HG03159 (cell line): Measurements from ENCODE around the gene MUL1.
A peak's percentile ranks its signal among the peaks of the same experiment; 100 is the strongest.

Experiments used
- ATAC-seq: cut with Tn5 transposase; IDR thresholded peaks from one replicate; pipeline ENCODE4 v1.9.1; 2021; ENCODE audit warnings: mild to moderate bottlenecking, moderate library complexity; ENCODE audit not compliant: unreplicated experiment

Gene MUL1, protein sequence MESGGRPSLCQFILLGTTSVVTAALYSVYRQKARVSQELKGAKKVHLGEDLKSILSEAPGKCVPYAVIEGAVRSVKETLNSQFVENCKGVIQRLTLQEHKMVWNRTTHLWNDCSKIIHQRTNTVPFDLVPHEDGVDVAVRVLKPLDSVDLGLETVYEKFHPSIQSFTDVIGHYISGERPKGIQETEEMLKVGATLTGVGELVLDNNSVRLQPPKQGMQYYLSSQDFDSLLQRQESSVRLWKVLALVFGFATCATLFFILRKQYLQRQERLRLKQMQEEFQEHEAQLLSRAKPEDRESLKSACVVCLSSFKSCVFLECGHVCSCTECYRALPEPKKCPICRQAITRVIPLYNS

DNA sequence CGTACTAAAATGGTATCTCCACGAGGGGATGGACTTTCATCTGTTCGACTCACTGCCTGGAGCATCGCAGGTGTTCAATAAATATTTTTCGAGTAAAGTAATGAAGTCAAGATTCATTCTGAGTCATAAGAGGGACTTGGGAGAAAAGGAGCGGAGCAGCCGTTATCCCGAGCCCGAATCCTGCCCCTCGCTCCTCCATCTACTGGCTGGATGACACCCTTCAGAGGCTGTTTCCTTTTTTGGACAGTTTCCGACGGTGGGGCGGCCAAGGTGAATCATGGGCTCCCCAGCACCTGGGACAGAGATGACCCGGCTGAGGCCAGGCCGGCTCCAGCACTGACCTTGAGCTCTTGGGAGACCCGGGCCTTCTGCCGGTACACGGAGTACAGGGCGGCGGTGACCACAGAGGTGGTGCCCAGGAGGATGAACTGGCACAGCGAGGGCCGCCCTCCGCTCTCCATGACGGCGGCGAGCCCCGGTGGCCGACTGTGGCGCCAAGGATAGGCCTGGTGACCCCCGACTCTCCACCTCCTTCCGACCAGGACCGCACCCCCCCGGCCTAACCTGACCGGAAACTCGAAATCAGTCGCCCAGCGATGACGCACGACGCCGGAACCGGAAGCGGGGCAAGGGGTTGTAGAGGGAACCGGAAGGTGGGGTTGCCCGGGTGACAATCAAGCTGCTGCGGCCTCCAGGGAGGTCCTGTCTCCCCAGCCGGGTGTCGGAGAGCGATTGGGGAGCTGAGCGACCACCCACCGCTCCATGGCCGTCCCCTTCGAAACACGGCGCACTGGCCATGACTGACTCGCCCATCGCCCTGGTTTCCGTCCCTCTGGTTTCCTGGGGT lies at the start of gene MUL1:
MUL1 (minus strand) TSS at position 588 of the 847 bp plus-strand sequence; CDS start at position 461, 127 bp downstream.
- peak; percentile 91 for ATAC-seq

DNA sequence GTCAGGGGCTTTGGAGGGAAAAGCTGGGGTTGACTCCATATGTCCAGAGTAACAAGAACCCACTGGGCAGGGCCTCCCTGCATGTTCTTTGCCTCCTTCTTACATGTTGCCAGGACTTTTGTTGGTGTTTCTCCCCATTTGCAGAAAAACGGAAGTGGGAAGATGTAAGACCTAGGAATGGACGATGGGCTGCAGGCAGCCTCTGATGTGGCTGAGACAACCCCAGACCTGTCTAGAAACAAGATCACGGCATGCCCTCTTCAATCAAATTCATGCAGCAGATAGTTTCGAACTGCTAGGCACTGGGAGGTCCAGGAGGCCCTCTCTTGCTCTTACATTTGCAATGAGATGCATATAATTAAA lies 47.8 kb upstream of the MUL1 start:
- ATAC-seq, result no peak

DNA sequence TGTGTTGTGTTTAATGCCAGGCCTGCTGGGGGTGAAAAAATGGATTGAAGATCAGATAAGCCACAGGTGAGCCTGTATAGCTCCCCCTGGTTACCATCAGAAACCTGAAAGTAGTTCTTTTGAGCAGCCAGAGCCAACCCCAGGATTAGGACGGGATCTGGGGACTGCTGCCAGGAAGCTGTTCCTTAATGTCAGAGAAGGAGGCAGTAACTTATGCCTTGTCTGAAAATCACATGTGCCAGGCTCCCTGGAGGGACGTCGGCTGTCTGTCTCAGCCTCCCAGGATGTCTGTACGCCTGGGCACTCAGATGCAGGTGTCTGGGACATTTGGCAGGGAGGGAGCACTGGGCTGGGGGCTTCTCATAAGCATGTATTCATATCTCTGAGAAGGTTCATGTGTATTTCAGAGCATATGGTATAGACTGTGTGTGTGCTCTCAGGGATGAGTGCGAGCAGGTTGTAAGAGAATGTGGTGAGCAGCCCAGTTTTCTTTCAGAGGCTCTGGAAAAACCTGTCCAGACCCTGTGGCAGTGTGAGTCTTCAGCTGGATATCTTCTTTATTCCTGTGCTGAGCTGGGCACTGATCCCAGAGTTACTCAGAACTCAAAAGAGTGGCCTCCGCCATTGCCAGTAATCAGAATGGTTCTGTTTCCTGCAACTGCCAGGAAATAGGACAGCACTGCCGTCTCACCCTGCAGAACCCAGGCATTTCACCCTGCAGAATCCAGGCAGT lies 47.2 kb upstream of the MUL1 start:
- no peak for ATAC-seq

DNA sequence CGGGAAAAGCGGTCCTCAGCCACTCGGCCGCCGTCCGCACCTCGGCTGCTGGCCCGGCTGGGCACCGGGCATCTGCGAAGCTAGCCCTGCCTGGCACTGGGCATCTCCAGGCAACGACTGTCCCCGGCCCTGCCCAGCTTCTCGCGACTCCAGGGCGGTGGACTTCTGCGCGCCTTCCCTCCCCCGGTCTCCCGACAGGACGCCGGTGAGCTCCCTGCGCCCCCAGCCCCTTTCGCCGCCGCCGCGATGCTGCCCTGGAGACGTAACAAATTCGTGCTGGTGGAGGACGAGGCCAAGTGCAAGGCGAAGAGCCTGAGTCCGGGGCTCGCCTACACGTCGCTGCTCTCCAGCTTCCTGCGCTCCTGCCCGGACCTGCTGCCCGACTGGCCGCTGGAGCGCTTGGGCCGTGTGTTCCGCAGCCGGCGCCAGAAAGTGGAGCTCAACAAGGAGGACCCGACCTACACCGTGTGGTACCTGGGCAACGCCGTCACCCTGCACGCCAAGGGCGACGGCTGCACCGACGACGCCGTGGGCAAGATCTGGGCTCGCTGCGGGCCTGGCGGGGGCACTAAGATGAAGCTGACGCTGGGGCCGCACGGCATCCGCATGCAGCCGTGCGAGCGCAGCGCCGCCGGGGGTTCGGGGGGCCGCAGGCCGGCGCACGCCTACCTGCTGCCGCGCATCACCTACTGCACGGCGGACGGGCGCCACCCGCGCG lies 44.9 kb upstream of the MUL1 start:
- no peak for ATAC-seq

DNA sequence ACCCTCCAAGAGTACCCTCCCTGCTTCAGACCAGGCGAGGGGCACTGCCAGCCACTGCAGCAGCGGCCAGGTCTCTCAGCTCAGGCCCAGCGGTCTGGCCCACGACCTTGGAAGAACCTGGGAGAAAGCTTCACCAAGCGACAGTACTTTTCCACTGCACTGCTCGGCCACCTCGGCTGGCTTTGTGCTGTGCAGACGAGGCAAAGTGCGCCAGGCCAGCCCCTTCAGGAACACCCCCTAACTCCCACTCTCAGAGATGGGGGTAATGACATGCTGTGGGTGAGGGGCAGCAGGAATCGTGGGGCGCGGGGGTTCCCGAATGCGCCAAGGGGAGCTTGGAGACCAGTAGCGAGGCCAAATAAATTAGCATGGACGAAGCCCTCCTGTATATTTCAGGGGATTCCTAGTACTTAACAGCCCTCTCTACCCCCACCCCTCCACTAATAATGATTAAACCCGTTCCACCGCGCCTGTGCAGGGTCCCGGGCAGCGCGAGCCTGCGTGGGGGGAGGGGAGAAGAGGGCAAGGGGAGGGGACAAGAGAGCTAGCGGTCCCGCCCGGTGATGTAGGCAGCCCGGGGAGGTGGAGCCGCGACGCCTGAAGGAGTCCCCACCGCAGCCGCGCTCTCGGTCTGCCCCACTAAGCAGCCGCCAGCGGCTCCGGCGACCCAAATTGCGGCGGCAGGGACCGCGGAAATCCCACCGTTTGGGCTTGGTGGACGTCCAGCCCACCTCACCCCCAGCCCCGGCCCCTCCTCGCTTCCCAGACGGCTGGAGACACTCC lies 44.2 kb upstream of the MUL1 start, which contains the start of gene FAM43B:
FAM43B (plus strand) TSS at position 629 of the 783 bp plus-strand sequence. CDS start 401 bp downstream, outside the sequence.
- no peak for ATAC-seq

DNA sequence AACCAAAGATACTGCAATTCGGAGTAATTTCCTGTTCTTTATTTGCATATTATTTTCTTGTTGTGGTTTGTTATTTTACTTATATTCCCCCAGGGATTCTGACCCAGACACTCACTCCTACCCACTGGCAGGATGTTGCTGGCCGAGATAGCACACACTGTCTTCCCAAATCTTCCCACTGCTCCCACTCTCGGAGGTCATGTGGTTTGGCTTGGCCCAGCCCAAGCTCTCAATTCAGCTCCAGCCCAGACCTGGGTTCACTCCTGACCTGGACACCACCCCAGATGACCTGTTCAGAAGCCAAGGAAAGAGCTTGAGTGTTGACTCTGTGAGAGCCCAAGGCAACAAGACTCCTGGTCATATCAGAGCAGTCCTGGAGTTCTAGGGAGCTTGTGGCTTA lies 43.2 kb upstream of the MUL1 start:
- no peak for ATAC-seq

DNA sequence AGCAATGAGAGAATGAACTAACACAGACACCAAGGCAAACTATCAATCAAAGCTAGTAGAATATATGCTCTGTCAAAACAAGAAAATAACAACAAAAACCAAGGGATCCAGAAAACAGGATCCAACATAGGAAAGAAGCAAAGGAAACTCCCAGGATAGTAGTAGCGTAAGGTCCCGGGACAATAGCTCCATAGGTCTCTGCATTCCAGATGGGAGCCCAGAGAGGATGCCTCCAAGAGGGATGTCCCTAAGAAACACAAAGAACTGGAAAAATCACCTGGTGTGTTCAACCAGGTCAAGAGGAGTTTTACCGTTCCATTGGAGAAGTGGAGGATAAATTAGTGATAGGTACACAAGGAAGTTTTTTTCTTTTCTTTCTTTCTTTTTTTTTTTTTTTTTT lies 38.7 kb upstream of the MUL1 start:
- ATAC-seq, result no peak

DNA sequence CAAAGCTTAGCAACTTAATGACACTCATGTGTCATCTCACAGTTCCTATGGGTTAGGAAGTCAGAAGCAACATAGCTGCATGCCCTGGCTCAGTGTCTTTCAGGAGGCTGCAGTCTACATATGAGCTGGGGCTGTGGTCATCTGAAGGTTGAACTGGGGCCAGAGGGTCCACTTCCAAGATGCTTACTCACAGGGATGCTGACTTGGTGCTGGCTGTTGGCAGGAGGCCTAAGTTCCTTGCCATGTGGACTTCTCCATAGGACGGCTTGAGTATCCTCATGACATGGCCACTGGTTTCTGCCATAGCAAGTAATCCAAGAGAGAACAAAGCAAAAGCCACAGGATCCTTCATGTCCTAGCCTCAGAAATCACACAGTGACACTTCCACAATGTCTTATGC lies 32.3 kb upstream of the MUL1 start:
- no peak for ATAC-seq

DNA sequence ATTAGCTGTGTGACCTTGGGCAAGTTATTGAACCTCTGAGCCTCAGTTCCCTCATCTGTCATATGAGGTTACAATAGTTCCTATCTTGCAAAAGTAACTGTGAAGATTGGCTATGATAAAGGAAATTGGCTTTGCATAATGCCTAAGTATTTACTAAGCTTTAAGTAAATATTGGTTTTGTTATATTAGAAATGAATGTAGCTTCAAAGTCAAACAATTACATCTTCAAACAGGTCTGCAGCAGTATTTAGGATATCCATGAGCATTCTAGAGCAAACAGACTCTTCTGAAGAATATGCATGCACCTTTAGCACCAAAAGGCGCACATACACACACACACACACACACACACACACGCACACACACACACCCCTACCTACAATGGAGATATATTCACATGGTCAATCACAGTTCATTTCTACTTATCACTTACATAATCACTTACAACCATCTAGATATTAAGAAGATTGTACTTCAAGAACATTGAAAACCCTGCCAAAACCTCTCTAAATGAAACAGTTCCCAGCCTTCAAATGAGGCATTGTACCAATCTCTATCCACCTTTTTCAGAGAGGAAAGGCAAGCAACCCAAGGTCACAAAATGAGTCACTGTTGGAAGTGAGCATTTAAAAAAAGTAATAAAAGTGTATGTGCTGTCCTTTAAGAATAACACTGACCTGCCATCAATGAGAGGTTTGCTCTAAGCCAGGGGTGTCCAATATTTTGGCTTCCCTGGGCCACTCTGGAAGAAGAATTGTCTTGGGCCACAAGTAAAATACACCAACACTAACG lies 31.0 kb upstream of the MUL1 start:
- ATAC-seq, result no peak

DNA sequence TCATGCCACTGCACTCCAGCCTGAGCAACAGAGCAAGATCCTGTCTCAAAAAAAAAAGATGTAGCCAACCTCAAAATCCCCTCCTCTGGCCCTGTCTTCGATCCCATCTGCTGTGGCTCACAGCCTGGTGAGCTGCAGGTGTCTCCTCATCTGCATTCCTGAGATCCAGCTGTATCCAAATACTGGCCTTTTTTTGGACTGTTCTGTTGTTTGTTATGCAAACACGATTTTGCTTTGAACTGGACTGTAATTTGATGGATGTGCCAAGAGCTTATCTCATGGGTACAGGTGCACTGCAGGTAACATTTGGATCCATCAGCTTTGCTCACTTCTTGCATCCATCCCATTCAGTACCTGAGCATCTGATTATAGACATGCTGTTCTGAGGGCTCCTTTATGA lies 30.3 kb upstream of the MUL1 start:
- no peak for ATAC-seq

DNA sequence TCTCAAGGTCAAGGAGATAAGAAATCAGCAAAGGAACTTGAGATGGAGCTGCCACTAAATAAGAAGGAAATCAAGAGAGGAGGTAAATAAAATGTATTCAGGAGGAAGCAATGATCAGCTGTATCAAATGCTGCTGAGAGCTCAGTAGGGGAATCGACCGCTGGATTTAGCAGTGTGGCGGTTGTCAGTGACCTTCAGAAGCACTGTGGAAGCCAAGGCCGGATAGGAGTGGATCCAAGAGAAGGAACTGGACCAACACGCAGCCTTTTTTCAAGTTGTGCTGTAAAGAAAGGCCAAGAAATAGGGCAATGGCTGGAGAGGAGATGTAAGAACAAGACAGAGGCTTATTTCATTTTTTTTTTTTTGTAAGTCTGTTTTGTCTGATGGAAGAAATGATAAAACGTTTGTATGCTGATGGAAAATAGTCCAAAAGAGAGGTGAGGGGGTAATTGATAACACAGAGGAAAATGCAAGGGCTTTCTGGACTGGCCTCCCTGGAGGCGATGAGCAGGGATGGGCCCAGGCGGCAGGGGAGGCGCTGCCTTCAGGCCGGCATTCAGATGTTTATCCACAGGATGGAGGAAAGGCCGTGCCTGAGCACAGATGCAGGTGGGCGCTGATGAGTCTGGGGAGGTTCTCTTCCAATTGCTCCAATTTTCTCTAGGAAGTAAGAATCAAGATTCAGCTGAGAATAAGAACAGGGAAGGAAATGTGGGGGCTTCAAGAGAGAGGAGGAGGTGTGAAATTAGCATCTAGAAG lies 26.9 kb upstream of the MUL1 start:
- ATAC-seq, result no peak

DNA sequence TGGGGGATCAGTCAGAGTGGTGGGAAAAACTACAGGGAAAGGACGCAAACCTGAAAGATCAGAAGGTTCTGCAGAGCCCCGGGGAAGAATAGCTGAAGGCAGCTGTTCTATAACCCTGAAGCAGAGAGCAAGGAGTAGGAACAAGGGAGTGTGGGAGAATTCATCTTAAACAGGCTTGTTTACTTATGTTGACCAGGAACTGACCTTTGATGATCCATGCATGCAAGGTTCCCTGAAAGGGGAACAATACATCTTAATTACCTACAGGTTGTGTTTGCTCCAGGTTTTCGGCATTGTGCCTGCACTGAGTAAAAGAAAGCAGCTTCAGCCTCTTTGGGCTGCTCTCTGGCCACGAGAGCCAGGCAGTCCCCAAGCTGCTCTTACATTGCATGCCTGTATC lies 25.7 kb upstream of the MUL1 start:
- ATAC-seq, result no peak

DNA sequence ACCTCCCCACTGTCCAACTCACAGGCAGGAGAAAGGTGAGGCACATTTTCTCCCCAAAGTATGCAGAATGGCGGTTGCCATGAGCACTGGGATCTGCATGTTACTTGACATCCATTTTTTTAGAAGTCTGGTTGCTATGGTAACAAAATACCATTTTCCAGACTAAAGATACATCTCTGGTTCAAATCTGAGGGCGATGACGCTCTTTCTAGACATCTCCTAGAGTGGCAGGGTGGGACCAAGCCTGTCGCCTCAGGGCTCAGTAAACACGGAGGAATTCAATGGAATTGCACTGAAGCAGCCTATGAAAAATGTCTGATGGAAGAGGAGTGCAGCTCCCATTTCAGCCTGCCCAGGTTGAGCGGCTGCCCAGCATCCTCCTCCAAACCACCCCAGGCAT lies 22.9 kb upstream of the MUL1 start:
- no peak for ATAC-seq

DNA sequence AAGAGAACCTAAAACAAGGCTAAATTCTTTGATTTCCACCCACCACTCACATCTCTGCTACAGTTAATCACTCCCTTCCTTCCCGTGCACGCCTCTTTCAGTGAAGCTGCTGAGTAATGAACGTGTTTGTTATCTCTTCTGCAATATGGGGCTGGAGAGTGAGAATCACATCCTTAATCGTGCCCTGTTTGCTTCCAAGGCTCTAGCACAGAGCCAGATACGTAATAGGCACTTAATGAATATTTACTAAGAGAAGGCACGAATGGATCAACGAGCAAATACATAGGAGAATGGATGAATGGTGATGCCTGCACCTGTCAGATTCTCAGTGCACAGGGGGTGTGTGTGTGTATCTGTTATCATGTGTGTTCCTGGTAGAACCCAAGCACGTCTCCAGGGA lies 22.4 kb upstream of the MUL1 start:
- ATAC-seq, result no peak

DNA sequence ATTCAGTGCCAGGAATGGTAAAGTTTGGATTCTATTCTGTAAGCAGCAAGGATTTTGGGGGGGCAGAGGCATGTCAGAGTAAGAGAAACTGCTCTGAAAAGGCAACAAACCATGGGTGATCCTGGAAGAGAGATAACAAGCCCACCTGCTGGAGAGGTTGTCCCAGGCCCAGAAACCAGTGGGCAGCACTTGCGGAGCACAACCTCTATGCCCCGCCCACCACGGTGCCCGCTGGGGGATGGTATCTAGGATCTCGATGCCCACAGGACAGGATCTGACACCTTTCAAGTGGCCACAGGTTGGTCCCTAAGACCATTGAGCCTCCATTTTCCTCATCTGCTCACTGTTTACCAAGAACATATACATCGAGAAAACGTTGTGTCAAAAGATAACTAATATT lies 20.3 kb upstream of the MUL1 start:
- ATAC-seq, result no peak

DNA sequence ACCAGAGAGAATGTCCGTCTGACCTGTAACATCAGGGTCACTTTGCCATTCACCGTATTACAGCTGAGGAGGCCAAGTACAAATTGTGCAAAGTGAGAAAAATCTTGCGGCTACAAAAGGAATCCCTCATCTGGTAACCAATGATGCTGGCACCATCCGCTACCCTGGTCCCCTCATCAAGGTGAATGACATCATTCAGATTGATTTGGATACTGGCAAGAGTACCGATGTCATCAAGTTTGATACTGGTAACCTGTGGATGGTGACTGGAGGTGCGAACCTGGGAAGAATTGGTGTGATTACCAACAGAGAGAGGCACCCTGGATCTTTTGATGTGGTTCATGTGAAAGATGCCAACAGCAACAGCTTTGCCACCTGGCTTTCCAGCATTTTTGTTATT lies 18.3 kb upstream of the MUL1 start:
- ATAC-seq, result no peak

DNA sequence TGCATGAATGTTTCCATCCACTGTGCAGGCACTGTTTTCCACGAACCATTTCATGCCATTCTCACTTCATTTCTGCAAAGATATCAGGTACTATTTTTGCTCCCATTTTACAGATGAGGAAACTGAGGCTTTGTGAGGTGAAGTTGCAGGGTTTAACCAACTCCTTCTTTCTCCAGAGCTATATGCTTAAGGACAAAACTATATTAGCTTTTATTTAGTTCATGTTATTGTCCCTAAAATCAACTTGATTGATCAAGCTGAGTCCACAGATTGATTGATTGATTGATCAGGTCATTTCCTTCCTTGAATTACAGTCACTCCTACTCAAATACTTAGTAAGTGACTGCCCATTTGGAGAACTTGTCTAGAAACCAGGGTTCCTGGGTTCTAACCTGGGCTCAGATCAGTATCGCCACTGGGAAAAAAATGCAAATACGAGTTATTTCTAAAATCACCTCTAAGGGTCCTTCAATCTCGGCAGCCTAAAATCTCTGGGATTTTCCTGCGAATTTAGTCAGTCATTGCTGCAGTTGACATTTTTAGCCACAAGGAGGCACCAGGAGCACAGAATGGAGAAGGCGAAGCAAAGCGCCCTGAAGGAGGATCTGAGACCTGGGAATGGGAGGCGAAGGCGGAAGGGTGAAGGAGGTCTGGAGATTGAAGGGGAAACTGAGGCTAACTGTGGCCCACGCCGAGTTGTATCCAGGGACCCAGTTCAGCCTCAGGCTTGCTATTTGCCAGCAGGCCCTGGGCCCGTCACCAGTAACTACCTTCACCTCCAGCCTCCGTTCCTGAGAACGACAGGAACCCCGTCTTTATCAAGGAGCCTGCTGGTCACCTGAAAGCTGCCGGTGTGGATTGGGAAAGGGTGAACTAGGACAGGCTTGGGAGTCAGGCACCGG lies 14.3 kb upstream of the MUL1 start:
- no peak for ATAC-seq
